Stimulated activated CD8-positive, alpha-beta memory T cell treated with anti-CD3 and anti-CD28 coated beads, Interleukin-4, amount 100 ng/mL, for 4 hours (primary cell): ENCODE measurements around the gene TRPV3.

Source experiments
- DNase-seq, 2 donors: peaks; one replicate each; pipeline ENCODE4 v3.0.0-alpha.2; 2020; ENCODE audit warnings: low read depth in 2 of 2, low spot score in 1 of 2

Gene TRPV3

GRCh38 chr17:3547628-3548027 lies 10.0 kb downstream of the TRPV3 start:
- DNase-seq = no peak

DNA sequence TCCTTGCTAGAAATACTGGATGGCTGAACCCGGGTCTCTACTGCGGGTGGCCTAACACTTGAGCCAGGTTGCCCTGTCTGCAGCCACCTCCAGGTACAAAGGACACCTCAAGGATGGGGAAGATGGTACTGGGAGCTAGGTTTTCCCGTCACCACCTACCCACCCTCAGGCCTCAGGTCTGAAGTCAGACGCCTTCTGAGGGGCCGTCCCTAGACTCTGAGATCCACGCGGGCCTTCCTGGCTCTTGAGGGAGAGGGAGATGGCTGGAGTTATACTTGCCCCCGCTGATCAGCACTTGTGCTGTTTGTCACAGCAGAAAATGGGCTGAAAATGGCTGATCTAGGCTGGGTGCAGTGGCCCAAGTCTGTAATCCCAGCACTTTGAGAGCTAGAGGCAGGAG lies 10.6 kb downstream of the TRPV3 start:
- no peak for DNase-seq

GRCh38 chr17:3546521-3546920 lies 11.1 kb downstream of the TRPV3 start:
- DNase-seq = no peak

- DNase-seq = no peak
Measured at GRCh38 chr17:3545151-3545550, 12.5 kb downstream of the TRPV3 start.

DNA sequence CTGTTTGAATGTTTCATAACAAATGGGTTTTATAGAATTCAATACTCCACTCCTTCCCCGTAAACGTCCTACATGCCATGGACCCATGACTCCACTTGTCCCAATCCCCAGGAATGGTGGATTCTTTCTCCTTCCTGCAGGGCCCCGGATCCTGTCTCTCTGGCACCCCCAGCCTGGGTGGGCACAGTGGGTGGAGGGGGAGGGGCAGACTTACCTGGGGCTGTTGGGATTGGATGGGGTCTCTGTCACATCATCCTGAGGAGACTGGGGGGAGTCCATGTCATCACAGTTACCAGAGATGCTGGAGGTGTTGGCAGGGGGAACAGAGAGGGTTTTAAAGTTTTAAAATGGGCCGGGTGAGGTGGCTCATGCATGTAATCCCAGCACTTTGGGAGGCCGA lies 13.2 kb downstream of the TRPV3 start:
- DNase-seq = no peak

DNA sequence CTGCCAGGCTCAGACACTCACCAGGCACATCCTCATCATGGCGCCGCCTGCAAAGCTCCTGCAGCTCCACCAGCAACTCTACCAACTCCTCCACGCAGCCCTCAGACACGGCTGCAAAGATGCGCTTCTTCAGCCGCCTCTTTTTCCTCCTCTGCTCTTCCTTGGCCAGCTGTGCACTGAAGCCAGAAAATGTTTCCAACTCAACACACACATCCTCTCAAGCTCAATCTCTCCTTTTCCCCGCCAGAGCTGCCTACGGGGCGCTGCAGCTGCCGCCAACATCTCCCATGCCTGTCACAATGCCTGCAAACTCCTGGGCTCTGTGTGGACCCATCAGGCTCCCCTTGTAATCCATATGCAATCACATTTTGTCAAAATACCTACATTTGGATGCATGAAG lies 14.2 kb downstream of the TRPV3 start:
- DNase-seq = no peak

- DNase-seq = no peak
Measured at GRCh38 chr17:3542410-3543088, 15.1 kb downstream of the TRPV3 start.

GRCh38 chr17:3539881-3540540 lies 17.6 kb downstream of the TRPV3 start:
- DNase-seq = no peak

- DNase-seq = no peak
Measured at GRCh38 chr17:3536716-3537115, 20.9 kb downstream of the TRPV3 start.

- peak; percentile 4 to 12 for DNase-seq
Measured at GRCh38 chr17:3535253-3535995, 22.2 kb downstream of the TRPV3 start.

GRCh38 chr17:3534881-3535252 lies 22.7 kb downstream of the TRPV3 start:
- DNase-seq = no peak

GRCh38 chr17:3533752-3534151 lies 23.9 kb downstream of the TRPV3 start:
- no peak for DNase-seq

- no peak for DNase-seq
Measured at GRCh38 chr17:3532859-3533142, 24.8 kb downstream of the TRPV3 start.

DNA sequence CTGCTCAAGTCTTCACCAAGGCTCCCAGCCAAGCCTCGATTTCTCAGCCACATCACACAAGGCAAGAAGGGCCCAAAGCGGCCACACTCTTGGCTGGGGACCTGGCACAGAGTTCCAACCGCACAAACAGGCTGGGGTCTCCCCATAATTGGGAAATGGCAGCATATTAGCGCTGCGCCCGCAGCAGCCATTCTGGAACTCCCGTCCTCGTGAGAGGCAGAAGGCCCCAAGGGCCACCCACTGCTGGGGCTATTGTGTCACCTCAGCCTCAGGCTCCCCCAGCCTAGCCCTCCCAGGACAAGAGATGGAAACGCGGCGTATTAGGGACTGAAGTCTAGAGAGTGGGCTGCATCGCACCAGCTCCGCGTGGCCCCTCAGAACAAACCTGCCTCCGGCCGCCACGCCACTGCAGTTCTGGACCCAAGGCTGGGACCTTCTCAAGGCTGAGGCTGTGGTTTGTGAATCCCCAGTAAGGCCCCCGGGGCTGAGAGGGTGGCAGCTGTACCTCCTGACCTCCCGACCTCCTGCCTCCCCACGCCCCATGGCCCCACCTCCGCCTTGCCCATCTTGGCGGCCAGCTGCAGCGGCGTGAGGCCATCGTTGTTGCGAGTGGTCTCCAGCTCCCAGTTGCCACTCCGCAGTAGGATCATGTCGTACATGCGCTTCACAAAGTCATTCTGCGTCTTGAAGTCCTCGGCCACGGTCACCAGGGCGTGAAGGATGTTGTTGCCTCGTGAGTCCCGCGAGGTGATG lies 25.3 kb downstream of the TRPV3 start:
- no peak for DNase-seq

GRCh38 chr17:3531266-3532101 lies 26.1 kb downstream of the TRPV3 start:
- DNase-seq = no peak

GRCh38 chr17:3529817-3530741 lies 27.5 kb downstream of the TRPV3 start:
- no peak for DNase-seq

DNA sequence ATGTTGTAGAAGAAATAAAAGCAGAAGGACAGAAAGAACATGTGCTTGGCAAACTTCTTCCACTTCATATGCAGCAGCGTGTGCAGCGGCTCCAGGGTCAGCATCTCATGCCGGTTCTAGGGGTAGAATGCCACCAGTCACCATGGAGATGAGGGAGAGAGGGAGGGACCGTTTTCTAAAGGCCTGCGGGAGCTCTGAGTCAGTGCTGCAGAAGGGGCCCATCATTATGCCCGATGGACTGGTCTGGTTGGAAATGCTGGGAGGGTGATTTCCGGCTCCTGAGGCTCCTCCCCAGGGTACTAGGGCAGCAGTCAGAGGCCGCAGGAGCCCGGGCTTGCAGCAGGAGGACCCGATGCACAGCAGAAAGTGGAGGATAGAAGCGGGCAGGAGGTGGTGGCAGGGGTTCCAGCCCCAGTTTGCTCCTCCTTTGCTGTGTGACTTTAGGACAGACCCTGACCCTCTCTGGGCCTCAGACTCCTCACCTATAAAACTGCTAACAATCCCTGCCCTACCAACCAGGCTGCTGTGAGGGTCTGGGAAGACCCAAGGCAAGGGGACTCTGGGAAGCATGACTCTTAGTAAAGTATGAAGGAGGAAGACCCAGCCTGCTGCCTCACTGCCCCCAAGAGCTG lies 28.6 kb downstream of the TRPV3 start:
- no peak for DNase-seq

GRCh38 chr17:3528403-3528851 lies 29.2 kb downstream of the TRPV3 start:
- no peak for DNase-seq

GRCh38 chr17:3527896-3528295 lies 29.7 kb downstream of the TRPV3 start:
- no peak for DNase-seq
